ENCODE measurements around the gene CELA1.

The CELA1 gene

DNA sequence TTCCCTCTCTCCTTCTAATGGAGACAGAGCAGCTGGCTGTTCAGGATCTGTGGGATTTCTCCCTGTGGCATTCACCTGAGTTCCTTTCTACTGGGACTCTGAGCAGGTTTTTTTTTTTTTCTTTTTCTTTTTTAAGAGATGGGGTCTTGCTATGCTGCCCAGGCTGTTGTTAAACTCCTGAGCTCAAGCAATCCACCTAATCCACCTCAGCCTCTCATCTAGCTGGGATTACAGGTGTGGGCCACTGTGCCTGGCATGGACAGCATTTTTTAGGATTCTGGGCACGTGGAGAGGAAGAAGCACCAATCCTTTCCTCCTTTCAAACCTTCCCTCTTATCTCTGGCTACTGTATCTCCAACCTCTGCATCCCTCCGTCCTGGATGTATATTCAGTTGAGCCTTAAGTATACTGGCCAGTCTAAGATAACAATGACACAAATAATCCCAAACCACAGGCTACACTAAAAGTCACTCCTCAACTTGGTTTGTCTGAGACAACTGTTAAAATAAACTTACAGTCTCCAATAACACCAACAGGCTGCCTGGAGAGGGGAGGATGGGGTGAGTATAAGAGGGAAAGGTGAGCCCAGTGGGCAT lies 16.4 kb upstream of the CELA1 start:
- TF ChIP-seq, protein P1, sequence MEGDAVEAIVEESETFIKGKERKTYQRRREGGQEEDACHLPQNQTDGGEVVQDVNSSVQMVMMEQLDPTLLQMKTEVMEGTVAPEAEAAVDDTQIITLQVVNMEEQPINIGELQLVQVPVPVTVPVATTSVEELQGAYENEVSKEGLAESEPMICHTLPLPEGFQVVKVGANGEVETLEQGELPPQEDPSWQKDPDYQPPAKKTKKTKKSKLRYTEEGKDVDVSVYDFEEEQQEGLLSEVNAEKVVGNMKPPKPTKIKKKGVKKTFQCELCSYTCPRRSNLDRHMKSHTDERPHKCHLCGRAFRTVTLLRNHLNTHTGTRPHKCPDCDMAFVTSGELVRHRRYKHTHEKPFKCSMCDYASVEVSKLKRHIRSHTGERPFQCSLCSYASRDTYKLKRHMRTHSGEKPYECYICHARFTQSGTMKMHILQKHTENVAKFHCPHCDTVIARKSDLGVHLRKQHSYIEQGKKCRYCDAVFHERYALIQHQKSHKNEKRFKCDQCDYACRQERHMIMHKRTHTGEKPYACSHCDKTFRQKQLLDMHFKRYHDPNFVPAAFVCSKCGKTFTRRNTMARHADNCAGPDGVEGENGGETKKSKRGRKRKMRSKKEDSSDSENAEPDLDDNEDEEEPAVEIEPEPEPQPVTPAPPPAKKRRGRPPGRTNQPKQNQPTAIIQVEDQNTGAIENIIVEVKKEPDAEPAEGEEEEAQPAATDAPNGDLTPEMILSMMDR (IDR thresholded peaks at IDR 0.05; ENCODE audit: low read depth, low read length): no peak
- H3K4me3 ChIP-seq (ENCODE audit: low read depth, low read length): no peak overlapping the region

DNA sequence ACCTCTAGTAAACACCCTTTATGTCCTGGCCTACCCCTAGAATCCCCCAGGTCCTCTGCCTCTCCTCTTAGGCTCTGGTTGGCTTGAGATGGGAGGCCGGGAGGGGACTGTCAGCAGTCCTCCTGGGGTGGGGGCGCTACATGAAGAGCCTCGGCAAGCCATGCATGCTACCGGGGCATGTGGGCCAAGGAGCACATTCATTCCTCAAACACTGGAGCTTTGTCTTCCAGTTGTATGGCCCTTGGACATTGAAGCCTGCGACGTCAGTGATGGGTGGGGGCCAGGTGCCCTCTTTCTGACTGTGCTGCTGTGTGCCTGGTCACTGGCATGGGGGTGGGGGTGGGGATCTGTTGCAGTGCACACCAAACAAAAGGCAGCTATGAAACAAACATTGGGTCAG lies 15.8 kb upstream of the CELA1 start:
- TF ChIP-seq, protein P1 (IDR thresholded peaks at IDR 0.05; ENCODE audit: low read depth, low read length): no peak
- no peak overlapping the region for H3K4me3 ChIP-seq (ENCODE audit: low read depth, low read length)

DNA sequence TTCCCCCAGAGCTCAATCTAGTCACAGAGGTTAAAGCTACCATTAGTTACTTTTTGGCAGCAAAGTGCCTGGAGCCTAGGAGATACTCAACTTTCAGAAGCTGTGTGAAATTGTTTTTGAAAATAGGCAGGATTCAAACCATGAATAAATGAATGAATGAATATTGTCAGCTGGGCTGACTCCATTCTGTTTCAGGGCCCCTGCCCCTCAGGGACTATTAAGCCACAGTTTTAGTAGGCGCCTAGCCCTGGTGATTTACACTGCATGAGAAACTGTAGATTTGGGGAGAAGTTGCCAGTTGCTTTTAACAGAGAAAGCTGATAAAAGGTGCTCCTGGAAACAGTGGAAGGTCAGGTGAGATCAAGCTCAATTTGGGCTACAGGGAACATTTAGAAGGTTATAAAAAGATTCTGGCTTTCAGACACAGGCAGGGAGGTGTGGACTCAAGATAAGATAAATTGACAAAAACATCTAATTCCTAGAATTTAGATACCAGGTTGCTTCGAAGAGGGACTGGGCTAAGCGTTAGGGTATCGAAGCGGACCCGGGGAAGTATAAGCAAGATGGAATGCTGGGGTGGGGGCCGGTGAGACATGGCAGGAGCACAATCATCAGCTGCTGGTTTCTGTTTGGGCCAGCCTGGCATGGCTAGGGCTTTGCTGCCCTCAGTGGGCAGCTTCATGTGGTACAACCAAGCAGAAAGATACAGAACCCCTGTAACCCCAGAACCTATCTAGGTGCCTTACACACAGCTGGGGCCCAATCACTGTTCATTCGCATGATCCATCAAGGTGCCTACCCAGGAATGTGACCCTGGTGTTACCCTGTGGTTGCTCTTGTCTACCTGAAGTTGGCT lies 14.9 kb upstream of the CELA1 start:
- H3K4me3 ChIP-seq (ENCODE audit: low read depth, low read length): no peak overlapping the region
- TF ChIP-seq, protein P1 (IDR thresholded peaks at IDR 0.05; ENCODE audit: low read depth, low read length): no peak

DNA sequence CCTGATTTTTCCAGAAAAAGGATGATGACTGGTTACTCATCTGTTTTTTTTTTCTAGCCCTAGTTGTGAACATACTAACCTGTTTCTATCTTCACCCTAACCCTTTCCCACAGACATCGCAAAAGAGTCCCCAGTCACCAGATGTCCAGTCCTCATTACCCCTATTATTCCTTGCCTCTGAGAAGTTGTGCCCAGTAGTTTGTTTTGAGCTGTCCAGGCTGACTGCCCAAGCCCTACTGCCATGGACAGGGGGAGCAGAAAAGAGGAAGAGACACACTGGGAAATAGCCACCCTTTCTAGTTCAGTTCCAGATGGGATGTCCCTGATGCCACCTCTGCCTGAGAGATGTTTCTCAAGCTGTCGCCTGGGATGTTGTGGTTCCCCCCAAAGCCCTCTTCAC lies 13.8 kb upstream of the CELA1 start:
- TF ChIP-seq, protein P1 (IDR thresholded peaks at IDR 0.05; ENCODE audit: low read depth, low read length): no peak
- H3K4me3 ChIP-seq (ENCODE audit: low read depth, low read length): no peak overlapping the region

DNA sequence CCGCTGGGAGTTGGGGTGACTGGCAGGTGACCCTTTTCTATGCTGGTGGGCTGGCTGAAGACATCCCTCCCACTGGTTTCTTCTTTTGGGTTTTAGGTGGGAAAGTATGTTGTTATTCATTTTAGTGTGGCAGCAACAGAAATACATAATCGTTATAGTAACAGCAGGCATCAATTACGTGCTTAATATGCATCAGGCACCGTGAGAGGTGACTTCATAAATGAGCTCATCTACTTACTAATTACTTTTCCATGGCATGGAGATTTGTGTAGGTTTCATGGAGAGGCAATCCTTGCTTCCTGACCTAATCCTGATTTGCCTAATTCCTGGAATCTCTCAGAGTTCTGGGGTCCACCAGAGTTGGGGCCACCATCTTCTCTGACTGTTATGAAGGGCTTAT lies 13.4 kb upstream of the CELA1 start:
- TF ChIP-seq, protein P1 (IDR thresholded peaks at IDR 0.05; ENCODE audit: low read depth, low read length): no peak
- no peak overlapping the region for H3K4me3 ChIP-seq (ENCODE audit: low read depth, low read length)

DNA sequence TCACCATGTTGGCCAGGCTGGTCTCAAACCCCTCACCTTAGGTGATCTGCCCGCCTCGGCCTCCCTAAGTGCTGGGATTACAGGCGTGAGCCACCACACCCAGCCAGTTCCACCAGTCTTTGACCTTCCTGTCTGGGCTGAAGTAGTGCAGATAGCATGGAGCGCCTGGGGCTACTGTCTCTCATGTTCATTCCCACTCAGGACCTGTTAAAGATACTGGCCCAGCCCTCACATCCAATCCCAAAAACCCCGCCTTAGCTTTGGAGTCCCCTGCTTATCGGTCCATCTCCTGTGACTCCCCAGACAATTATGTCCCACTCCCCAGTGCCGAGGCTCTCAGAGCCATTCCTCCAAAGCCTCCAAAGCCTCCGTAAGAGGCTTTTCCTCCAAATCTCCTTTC lies 12.0 kb upstream of the CELA1 start:
- TF ChIP-seq, protein P1 (IDR thresholded peaks at IDR 0.05; ENCODE audit: low read depth, low read length): no peak
- no peak overlapping the region for H3K4me3 ChIP-seq (ENCODE audit: low read depth, low read length)

DNA sequence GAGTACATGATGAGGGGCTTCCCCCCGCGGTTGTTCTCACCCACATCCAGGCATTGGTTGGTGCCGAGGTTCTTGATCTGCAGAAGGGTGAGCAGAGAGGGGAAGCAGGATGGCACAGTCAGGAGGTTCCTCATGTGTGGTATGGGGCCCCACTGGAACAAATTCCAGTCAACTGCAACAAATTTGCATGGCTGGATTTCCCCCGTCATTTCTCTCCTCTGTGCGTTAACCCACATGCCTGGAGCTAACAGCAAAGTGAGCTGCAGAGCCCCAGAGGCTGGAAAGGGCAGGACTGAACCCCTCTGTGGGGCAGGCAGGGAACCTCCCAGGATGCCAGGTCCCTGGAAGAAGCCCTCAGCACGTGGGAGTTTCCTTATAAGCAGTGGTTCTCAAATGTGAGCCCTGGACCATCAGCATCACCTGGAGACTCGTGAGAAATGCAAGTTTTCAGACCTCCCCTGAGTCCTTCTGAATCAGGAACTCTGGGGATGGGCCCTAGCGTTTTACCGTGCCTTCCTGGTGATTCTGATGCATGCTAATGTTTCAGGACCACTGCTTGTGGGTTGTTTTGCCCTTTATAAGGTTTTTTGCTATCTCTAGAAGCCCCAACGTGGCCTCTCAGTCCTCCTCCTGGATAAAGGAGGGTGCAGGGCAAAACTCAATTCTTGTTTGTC lies 11.0 kb upstream of the CELA1 start:
- TF ChIP-seq, protein P1 (IDR thresholded peaks at IDR 0.05; ENCODE audit: low read depth, low read length): no peak

More for the DNA sequence above, 11.0 kb upstream of the CELA1 start:
- H3K4me3 ChIP-seq (ENCODE audit: low read depth, low read length): no peak overlapping the region

Measured in WI38 (cell line).